Measurements from ENCODE around the gene SPG21. TPM values are rescaled to one million over a fixed set of nuclear protein-coding genes. Genes with fewer than 3 reads are reported as not detected.

Gene SPG21
- total and polyA plus RNA-seq, 2 of the 8 experiments (the other 6 are each of a cell fraction or from before 2014, with no cell fraction given), result 67.3 to 72.7 TPM

DNA sequence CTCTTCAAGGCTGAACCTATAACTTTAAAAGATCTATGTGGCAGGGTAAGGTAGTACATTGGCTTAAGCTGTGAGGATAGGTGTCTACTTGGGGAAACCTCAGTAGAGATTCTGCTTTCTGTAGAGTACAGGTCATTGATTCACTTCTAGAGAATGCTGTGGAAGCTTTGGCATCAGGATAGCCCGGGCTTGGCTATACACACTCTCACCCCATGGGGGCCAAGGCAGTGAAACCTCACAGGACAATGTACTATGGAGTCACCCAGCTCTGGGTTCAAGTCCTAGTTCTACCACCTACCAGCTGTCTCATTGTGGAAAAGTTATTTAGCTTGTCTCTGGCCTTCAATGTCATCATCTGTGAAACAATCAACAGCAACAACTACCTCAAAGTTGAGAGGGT is 30.7 kb upstream of the SPG21 start (continued):
- TF ChIP-seq, protein P1, sequence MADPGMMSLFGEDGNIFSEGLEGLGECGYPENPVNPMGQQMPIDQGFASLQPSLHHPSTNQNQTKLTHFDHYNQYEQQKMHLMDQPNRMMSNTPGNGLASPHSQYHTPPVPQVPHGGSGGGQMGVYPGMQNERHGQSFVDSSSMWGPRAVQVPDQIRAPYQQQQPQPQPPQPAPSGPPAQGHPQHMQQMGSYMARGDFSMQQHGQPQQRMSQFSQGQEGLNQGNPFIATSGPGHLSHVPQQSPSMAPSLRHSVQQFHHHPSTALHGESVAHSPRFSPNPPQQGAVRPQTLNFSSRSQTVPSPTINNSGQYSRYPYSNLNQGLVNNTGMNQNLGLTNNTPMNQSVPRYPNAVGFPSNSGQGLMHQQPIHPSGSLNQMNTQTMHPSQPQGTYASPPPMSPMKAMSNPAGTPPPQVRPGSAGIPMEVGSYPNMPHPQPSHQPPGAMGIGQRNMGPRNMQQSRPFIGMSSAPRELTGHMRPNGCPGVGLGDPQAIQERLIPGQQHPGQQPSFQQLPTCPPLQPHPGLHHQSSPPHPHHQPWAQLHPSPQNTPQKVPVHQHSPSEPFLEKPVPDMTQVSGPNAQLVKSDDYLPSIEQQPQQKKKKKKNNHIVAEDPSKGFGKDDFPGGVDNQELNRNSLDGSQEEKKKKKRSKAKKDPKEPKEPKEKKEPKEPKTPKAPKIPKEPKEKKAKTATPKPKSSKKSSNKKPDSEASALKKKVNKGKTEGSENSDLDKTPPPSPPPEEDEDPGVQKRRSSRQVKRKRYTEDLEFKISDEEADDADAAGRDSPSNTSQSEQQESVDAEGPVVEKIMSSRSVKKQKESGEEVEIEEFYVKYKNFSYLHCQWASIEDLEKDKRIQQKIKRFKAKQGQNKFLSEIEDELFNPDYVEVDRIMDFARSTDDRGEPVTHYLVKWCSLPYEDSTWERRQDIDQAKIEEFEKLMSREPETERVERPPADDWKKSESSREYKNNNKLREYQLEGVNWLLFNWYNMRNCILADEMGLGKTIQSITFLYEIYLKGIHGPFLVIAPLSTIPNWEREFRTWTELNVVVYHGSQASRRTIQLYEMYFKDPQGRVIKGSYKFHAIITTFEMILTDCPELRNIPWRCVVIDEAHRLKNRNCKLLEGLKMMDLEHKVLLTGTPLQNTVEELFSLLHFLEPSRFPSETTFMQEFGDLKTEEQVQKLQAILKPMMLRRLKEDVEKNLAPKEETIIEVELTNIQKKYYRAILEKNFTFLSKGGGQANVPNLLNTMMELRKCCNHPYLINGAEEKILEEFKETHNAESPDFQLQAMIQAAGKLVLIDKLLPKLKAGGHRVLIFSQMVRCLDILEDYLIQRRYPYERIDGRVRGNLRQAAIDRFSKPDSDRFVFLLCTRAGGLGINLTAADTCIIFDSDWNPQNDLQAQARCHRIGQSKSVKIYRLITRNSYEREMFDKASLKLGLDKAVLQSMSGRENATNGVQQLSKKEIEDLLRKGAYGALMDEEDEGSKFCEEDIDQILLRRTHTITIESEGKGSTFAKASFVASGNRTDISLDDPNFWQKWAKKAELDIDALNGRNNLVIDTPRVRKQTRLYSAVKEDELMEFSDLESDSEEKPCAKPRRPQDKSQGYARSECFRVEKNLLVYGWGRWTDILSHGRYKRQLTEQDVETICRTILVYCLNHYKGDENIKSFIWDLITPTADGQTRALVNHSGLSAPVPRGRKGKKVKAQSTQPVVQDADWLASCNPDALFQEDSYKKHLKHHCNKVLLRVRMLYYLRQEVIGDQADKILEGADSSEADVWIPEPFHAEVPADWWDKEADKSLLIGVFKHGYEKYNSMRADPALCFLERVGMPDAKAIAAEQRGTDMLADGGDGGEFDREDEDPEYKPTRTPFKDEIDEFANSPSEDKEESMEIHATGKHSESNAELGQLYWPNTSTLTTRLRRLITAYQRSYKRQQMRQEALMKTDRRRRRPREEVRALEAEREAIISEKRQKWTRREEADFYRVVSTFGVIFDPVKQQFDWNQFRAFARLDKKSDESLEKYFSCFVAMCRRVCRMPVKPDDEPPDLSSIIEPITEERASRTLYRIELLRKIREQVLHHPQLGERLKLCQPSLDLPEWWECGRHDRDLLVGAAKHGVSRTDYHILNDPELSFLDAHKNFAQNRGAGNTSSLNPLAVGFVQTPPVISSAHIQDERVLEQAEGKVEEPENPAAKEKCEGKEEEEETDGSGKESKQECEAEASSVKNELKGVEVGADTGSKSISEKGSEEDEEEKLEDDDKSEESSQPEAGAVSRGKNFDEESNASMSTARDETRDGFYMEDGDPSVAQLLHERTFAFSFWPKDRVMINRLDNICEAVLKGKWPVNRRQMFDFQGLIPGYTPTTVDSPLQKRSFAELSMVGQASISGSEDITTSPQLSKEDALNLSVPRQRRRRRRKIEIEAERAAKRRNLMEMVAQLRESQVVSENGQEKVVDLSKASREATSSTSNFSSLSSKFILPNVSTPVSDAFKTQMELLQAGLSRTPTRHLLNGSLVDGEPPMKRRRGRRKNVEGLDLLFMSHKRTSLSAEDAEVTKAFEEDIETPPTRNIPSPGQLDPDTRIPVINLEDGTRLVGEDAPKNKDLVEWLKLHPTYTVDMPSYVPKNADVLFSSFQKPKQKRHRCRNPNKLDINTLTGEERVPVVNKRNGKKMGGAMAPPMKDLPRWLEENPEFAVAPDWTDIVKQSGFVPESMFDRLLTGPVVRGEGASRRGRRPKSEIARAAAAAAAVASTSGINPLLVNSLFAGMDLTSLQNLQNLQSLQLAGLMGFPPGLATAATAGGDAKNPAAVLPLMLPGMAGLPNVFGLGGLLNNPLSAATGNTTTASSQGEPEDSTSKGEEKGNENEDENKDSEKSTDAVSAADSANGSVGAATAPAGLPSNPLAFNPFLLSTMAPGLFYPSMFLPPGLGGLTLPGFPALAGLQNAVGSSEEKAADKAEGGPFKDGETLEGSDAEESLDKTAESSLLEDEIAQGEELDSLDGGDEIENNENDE (IDR thresholded peaks at IDR 0.05; ENCODE audit: insufficient replicate concordance, low read length), result no peak
- no peak for TF ChIP-seq NRF1 (IDR thresholded peaks at IDR 0.05; ENCODE audit: low read depth, low read length)
- TF ChIP-seq JUND (IDR thresholded peaks at IDR 0.05; ENCODE audit: low read length), result no peak
- no peak for TF ChIP-seq TCF12 (IDR thresholded peaks at IDR 0.05; ENCODE audit: low read depth, low read length)
- TF ChIP-seq, protein P2, sequence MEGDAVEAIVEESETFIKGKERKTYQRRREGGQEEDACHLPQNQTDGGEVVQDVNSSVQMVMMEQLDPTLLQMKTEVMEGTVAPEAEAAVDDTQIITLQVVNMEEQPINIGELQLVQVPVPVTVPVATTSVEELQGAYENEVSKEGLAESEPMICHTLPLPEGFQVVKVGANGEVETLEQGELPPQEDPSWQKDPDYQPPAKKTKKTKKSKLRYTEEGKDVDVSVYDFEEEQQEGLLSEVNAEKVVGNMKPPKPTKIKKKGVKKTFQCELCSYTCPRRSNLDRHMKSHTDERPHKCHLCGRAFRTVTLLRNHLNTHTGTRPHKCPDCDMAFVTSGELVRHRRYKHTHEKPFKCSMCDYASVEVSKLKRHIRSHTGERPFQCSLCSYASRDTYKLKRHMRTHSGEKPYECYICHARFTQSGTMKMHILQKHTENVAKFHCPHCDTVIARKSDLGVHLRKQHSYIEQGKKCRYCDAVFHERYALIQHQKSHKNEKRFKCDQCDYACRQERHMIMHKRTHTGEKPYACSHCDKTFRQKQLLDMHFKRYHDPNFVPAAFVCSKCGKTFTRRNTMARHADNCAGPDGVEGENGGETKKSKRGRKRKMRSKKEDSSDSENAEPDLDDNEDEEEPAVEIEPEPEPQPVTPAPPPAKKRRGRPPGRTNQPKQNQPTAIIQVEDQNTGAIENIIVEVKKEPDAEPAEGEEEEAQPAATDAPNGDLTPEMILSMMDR (IDR thresholded peaks at IDR 0.05; ENCODE audit: control extremely low read depth in 1 of 3, insufficient read depth in 1 of 3, low read depth in 1 of 3, low read length in 3 of 3), result no peak

Data from H1 (cell line).